Measurements from ENCODE around the gene NCKAP5.

NCKAP5 gene

GRCh38 chr2:133568172-133568571 lies at the start of gene NCKAP5:
TSS of gene NCKAP5 (minus strand) at chr2:133568463. CDS start at chr2:133517526, 50,937 bp downstream.
- no peak for DNase-seq (ENCODE audit: low read depth)

GRCh38 chr2:133609664-133610063 lies 41.4 kb upstream of the NCKAP5 start:
- DNase-seq (ENCODE audit: low read depth) = no peak

- DNase-seq (ENCODE audit: low read depth) = no peak
Observed at GRCh38 chr2:133608291-133608690, 40.0 kb upstream of the NCKAP5 start.

GRCh38 chr2:133607679-133608078 lies 39.4 kb upstream of the NCKAP5 start:
- DNase-seq (ENCODE audit: low read depth) = no peak

- DNase-seq (ENCODE audit: low read depth) = no peak
Observed at GRCh38 chr2:133606616-133607015, 38.4 kb upstream of the NCKAP5 start.

GRCh38 chr2:133605766-133606137 lies 37.5 kb upstream of the NCKAP5 start:
- DNase-seq (ENCODE audit: low read depth) = no peak

GRCh38 chr2:133605011-133605765 lies 36.9 kb upstream of the NCKAP5 start:
- DNase-seq (ENCODE audit: low read depth) = no peak

GRCh38 chr2:133603109-133603508 lies 34.8 kb upstream of the NCKAP5 start:
- DNase-seq (ENCODE audit: low read depth) = no peak

- no peak for DNase-seq (ENCODE audit: low read depth)
Observed at GRCh38 chr2:133602538-133602937, 34.3 kb upstream of the NCKAP5 start.

GRCh38 chr2:133600266-133600928 lies 32.1 kb upstream of the NCKAP5 start:
- DNase-seq (ENCODE audit: low read depth) = no peak

- DNase-seq (ENCODE audit: low read depth) = no peak
Observed at GRCh38 chr2:133599811-133600210, 31.5 kb upstream of the NCKAP5 start.

GRCh38 chr2:133599211-133599803 lies 31.0 kb upstream of the NCKAP5 start:
- DNase-seq (ENCODE audit: low read depth) = no peak

- DNase-seq (ENCODE audit: low read depth) = no peak
Observed at GRCh38 chr2:133598769-133599168, 30.5 kb upstream of the NCKAP5 start.

- DNase-seq (ENCODE audit: low read depth) = no peak
Observed at GRCh38 chr2:133596701-133597393, 28.6 kb upstream of the NCKAP5 start.

- no peak for DNase-seq (ENCODE audit: low read depth)
Observed at GRCh38 chr2:133591164-133591563, 22.9 kb upstream of the NCKAP5 start.

- no peak for DNase-seq (ENCODE audit: low read depth)
Observed at GRCh38 chr2:133589456-133589855, 21.2 kb upstream of the NCKAP5 start.

- DNase-seq (ENCODE audit: low read depth) = no peak
Observed at GRCh38 chr2:133588144-133588543, 19.9 kb upstream of the NCKAP5 start.

GRCh38 chr2:133586978-133587377 lies 18.7 kb upstream of the NCKAP5 start:
- DNase-seq (ENCODE audit: low read depth) = no peak

- no peak for DNase-seq (ENCODE audit: low read depth)
Observed at GRCh38 chr2:133581010-133581760, 12.9 kb upstream of the NCKAP5 start.

GRCh38 chr2:133579274-133579673 lies 11.0 kb upstream of the NCKAP5 start:
- DNase-seq (ENCODE audit: low read depth) = no peak

GRCh38 chr2:133576714-133577113 lies 8.5 kb upstream of the NCKAP5 start:
- DNase-seq (ENCODE audit: low read depth) = no peak

GRCh38 chr2:133574620-133575019 lies 6.4 kb upstream of the NCKAP5 start:
- no peak for DNase-seq (ENCODE audit: low read depth)
